GM18867 (cell line): ENCODE results near the gene XRCC3.
"Not testable (repeated sequence)": the region's sequence is repeated elsewhere in the genome, so short reads cannot be mapped to it uniquely, and the experiment has no call there.

Source experiments
- ATAC-seq: cut with Tn5 transposase; IDR thresholded peaks from one replicate; pipeline ENCODE4 v1.9.1; 2021; ENCODE audit warnings: mild to moderate bottlenecking, moderate library complexity; ENCODE audit not compliant: unreplicated experiment

XRCC3 gene

GRCh38 chr14:103675957-103676356, 39.3 kb downstream of the XRCC3 start:
- ATAC-seq, result no peak

- no peak for ATAC-seq
These were observed 43.3 kb downstream of the XRCC3 start for GRCh38 chr14:103671911-103672310.

GRCh38 chr14:103669370-103669769, 45.9 kb downstream of the XRCC3 start:
- no peak for ATAC-seq

GRCh38 chr14:103668117-103668516, 47.1 kb downstream of the XRCC3 start:
- no peak for ATAC-seq

GRCh38 chr14:103667671-103668070, 47.6 kb downstream of the XRCC3 start:
- no peak for ATAC-seq

GRCh38 chr14:103663506-103663905, 51.7 kb downstream of the XRCC3 start:
- ATAC-seq, result no peak

GRCh38 chr14:103662591-103662990, 52.7 kb downstream of the XRCC3 start:
- ATAC-seq, result no peak

GRCh38 chr14:103662029-103662428, 53.2 kb downstream of the XRCC3 start:
- no peak for ATAC-seq

- ATAC-seq, result no peak
These were observed 55.6 kb downstream of the XRCC3 start for GRCh38 chr14:103659631-103660030.

GRCh38 chr14:103657471-103657870, 57.8 kb downstream of the XRCC3 start:
- no peak for ATAC-seq

GRCh38 chr14:103656756-103657133, 58.5 kb downstream of the XRCC3 start:
- ATAC-seq, result no peak

- no peak for ATAC-seq
These were observed 59.1 kb downstream of the XRCC3 start for GRCh38 chr14:103656031-103656755.

- no peak for ATAC-seq
These were observed 60.6 kb downstream of the XRCC3 start for GRCh38 chr14:103654619-103655018.

- no peak for ATAC-seq
These were observed 61.4 kb downstream of the XRCC3 start for GRCh38 chr14:103653805-103654204.

GRCh38 chr14:103653336-103653735, 61.9 kb downstream of the XRCC3 start:
- not testable (repeated sequence) for ATAC-seq

- no peak for ATAC-seq
These were observed 62.4 kb downstream of the XRCC3 start for GRCh38 chr14:103652806-103653205.

- ATAC-seq, result no peak
These were observed 63.7 kb downstream of the XRCC3 start for GRCh38 chr14:103651585-103651984.

- no peak for ATAC-seq
These were observed 65.0 kb downstream of the XRCC3 start for GRCh38 chr14:103650213-103650612.

GRCh38 chr14:103649001-103649400, 66.2 kb downstream of the XRCC3 start:
- no peak for ATAC-seq
